Stimulated activated CD4-positive, alpha-beta T cell treated with anti-CD3 and anti-CD28 coated beads, Interleukin-1b, Interleukin-23, amount 100 ng/mL, for 1 hour (primary cell): ENCODE results near the gene ALLC.
"Not testable (repeated sequence)": the region's sequence is repeated elsewhere in the genome, so short reads cannot be mapped to it uniquely, and the experiment has no call there.

Source experiments
- DNase-seq, 2 donors: peaks; one replicate each; pipeline ENCODE4 v3.0.0-alpha.2; 2020; ENCODE audit warnings: low read depth in 2 of 2

Gene ALLC

DNA sequence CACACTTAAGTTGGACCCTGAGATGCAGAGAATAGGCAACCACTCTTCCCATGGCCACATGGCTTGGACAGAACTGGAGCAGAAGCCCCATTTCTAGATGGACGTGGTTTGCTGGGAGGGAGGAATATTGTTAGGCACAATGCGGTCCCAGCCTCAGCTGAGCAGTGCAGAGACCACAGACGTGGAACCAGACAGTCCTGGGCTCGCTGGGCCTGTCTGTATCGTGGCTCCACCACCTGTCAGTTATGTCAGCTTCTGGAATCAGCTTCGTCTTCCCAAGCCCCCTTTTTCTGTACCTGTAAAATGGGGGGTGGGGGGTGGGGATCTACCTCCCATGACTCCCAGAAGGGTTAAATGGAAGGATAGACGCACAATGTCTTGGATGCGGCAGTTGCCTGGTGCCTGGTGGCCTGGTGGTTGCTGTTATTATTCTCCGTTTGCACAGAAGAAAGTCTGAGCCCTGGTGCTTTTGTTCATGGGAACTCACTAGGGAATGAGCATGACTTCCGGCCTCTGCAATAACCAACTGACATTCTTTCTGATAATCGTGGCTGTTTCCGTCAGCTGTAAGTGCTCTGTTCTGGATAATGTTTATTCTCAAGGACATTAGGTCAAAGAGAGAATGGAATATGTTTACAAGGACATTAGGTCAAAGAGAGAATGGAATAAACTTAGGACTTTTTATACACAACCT, 31.7 kb upstream of the ALLC start:
- DNase-seq: no peak

- DNase-seq: no peak
Measured at GRCh38 chr2:3626812-3627499, 31.0 kb upstream of the ALLC start.

DNA sequence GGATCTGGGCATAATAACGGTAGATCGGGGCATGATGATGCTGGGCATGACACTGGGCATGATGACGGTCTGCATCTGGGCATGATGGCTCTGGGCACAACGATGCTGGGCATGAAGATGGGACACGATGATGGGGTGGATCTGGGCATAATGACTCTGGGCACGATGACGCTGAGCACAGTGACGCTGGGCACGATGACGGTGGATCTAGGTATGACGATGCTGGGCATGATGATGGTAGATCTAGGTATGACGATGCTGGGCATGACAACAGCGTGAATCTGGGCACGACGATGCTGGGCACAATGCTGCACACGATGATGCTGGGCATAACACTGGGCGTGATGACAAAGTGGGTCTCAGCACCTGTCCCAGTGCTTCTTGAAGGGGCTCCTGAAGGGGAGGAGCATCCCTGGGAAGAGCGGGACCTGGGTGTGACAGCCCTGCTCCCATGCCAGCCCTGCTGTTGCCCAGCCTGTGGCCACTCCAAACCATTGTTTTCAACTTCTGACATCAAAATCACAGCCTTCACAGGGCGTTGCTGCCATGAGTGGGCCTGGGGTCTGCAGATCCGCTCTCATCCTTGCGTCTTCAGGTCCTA, 30.4 kb upstream of the ALLC start:
- no peak for DNase-seq

DNA sequence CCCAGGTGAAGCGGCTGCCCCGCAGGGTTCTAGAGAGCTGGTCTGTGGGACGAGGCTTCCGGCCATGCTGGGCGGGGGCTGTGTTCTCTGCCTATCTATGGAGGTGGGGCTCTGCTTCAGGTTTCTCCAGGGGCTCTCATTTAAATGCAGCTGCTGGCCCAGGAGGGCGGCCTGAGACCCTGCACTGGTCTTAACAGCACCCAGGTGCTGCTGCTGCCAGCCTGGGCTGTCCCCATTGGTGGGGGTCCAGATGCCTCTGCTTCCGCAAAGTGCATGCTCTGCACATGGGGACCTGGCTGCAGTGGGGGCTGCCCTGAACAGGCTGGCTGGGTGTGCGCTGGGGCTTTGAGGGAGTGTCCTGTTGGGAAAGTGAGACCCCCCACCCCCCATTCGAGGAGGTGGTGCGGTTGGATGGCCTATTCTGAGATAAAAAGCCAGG, 29.7 kb upstream of the ALLC start:
- DNase-seq: no peak

DNA sequence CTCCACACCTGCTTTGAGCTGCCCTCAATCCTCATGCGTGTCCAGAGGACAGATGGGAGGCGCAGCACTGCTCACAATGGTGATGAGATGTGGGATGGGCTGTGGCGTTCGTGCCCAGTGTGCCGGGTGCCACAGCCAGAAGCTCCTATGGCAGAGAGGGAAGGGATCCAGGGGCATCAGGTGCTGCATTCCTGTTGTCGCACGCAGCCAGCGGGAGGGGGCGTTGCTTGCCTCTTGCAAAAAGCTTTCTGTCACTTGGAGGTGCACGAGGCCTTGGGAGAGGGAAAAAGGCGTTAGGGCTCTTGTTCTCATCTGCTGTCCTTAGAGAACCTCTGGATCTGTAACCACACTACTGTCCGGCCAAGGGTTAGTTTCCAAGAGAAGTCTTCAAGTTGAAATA, 29.2 kb upstream of the ALLC start:
- DNase-seq: no peak

DNA sequence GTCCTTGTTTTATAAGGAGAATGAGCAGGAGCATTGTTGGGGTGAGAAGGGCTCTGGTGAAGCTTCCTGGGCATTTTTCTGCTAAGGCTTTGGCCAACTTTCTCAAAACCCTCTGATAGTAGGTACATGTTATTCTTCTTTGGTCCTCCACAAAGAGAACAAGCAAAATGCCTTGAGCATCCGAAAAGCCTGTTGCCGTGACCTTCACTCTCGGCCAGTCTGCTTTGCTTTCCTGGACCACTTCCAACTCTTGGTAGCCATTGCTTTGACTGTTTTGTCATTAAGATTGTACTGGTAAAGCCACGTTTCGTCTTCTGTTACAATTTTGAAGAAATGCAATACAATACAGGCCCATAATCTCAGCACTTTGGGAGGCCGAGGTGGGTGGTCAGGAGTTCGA, 27.4 kb upstream of the ALLC start:
- DNase-seq: no peak

- DNase-seq: no peak
Measured at GRCh38 chr2:3631161-3631850, 26.7 kb upstream of the ALLC start.

- no peak for DNase-seq
Measured at GRCh38 chr2:3631851-3632659, 25.9 kb upstream of the ALLC start.

- no peak for DNase-seq
Measured at GRCh38 chr2:3633089-3633981, 24.7 kb upstream of the ALLC start.

DNA sequence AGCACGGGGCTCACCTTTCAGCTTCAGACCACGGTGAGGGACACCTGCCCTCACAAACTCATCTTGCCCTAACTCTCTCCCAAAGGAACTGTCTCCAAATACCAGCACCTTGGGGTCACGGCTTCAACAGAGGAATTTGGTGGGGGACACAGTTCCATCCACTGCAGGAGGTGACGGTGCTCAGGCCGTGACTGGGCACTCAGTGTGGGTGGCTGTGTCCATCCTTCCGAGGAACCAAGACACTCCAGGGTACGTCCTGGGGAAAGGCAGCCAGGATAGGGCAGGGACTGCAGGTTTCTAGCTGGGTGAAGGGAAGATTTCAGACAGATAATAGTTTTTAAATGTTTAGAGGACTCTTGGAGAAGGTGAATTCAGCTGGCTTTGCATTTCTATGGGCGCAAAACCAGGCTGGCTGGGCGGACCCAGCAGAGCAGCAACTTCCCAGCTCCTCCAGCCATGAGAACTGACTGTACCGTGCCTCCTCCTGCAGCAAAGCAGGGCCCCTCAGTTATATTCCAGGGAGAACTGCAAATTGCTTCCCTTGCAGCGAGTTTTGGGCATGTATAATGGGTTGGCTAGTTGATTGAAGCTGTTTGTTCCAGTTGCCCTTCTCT, 23.9 kb upstream of the ALLC start:
- DNase-seq: no peak

DNA sequence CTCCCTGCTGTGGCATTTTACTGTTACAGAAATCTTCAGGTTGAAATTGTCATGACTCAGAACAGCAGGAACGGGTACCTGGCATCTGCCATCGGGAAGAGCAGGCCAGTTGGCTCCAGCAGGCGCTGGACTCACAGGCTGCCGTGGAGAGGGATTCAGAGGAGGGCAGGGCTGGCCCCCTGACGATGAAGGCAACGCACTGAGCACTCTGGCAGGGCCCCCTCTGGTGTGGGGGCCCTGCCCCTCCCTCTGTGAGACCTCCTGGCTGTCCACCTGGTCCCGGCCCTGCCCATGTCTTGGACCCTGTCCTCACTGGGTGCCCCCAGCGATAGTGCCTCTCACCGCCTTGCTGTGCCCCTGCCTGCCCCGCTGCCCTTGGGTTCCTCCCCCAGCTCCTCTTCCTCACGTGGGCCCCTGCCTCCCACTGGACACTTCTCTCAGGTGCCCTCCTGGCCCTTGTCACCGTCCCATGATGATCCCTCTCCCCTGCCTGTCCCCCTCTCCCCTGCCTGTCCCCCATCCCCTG, 23.3 kb upstream of the ALLC start:
- DNase-seq: no peak

DNA sequence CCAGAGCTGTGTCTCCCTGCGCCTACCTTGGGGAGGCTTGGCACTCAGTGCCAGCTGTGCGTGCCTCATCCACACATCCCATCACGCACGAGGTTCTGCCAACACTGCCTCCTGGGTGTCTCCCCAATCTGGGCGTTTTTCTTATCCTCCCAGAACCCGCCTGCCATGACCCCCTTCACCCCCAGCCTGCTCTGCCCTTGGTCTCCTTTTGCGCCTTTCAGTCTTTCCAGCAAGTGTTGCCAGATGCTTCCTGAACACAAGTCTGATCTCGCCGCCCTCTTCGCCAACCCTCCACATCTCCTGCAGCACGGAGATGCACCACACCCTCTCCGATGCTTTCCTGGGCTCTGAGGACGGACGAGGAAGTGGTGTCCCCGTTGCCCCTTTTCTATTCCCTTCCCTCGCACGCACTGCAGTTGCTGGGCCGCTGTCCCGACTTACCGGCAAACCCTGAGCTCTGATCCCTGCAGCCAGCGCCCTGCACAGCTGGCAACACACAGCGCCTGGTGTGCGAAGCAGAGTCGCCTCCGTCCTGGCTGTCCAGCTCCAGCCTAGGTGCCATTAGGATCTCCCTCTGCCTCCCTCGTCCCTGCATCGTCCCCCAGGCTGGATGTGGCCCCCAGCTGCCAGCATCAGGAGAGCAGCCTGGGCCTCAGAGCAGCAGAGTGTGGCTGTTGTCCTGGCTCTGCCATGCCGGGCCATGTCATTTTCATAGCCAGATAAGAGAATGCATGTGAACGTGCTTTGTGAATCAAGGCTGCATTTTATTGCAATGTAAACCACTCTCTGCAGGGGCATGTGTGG, 22.6 kb upstream of the ALLC start:
- DNase-seq: no peak

DNA sequence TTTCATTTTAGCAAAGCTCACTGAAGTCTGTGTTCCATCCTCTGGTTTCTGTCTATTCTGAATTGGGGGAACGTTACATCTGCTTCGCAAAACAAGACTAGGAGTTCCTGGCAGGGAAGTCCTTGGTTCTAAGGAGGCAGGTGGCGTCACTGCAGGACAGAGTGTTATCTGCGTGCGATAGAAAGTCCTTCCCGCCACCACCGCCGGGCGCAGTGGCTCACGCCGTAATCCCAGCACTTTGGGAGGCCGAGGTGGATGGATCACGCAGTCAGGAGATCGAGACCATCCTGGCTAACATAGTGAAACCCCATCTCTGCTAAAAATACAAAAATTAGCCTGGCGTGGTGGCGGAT, 22.0 kb upstream of the ALLC start:
- not testable (repeated sequence) for DNase-seq

DNA sequence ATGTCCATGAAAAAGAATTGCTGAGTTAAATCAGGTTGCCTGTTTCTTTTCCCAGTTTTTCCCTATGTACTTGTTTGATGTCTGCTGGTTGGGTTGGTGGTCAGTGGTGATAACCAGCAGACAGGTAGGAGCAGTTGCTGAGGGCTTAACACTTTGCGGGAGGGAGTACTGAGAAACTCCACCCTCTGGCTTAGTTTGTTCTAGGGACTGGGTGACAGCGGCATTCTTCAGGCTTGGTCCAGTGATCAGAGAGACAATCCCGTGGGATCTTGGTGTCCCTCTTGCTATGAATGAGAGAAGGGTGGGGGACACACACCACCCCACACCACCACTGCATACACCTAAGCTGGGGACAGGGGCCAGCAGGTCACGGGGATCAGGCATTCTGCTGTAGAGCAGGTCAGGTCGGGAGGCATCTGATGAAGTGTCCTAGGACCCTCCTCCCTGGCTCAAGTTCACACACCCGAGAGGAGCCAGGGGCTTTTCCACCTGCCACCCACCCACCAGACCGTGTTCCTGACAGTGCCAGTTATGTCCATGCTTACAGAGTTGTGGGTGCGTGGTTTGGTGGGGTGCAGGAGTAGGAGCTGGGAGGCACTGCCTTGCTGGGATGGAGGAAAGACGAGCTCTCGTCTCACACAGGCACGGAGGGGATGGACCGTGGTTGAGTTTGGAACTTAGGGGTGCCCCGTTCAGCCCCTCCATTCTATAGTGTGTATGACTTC, 21.3 kb upstream of the ALLC start:
- DNase-seq: no peak

- no peak for DNase-seq
Measured at GRCh38 chr2:3637311-3637675, 20.7 kb upstream of the ALLC start.

DNA sequence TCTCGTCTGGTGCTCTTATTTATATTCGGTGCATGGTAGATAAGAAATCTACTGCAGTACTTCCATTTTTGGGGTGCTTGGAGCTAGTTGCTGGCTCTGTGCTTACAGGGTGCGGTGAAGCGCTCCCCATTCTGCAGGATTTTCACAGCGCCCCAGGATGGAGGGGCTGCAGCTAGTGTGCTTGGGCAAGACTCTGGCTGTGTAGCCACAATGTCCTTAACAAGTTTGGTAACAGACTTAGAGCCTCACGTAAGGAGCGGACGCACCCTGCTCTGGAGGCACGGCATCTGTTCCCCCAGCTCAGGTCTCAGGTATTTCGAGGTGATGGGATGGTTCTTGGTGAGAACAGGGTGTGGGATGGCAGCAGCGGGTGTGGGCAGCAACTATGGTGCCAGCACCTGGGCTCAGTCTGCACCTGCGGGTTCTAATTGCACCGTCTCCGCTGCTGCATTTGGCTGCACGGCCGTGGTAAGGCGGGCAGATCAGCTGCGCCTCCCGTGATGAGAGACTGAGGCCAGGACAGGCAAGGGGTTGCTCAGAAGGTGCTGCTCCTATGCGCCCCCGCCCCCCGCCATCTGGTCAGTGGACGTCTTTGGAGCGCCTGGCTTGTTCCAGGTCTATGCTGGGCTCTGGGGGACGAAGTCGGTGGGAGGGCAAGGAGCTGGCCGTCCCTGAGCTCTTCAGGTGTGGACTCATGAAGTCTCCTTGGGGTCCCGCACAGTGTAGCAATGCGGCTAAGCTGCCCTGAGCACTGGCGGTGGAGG, 20.1 kb upstream of the ALLC start:
- no peak for DNase-seq

DNA sequence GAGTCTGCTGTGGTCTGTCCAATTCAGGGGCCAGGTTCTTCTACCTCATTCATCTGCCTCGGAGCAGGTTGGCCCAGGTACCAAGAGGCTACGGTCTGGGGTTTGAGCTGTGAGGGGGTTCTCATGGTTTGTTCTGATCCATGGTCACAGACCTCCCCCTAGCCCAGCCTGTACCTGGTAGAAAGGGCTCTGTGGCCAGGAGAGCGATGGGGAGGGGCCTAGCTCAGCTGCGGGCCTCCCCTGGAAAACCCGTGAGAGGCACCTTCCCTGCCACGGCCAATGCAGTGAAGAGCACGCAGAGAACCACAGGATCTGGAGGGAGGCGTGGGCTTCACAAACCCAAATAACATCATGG, 19.6 kb upstream of the ALLC start:
- no peak for DNase-seq

GRCh38 chr2:3639015-3639630, 18.9 kb upstream of the ALLC start:
- no peak for DNase-seq
